Neural progenitor cell (in vitro differentiated cells): Measurements from ENCODE around the gene PDE11A.

Source experiments
- EZH2 ChIP-seq: fragments of 200-600 bp; sonication (generic); IDR thresholded peaks from 2 replicates; pipeline ENCODE4 v1.6.1; 2017; ENCODE audit warnings: antibody characterized with exemption, mild to moderate bottlenecking, moderate library complexity
- TF ChIP-seq, protein P1 (sequence below): fragments of 200-600 bp; sonication (generic); IDR thresholded peaks from 2 replicates; pipeline ENCODE4 v1.5.1; 2017; ENCODE audit warnings: antibody characterized with exemption, mild to moderate bottlenecking

DNA sequence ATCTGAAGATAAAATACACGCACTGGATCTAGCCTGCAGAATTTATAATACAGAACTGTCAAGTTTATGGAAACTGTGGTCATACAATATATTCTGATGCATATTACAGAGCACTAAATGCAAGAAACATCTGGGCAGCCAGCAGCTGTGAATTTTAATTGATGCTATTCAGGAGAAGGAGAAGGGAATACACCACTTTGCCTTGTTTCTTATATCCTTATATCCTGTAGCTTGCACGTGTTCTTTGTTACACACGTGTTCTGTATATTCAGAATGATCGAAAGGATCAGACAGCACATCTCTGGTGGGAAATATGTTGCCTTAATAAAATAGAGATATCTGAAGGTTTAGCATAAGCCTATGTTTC, 344.2 kb downstream of the PDE11A start:
- TF ChIP-seq, protein P1, sequence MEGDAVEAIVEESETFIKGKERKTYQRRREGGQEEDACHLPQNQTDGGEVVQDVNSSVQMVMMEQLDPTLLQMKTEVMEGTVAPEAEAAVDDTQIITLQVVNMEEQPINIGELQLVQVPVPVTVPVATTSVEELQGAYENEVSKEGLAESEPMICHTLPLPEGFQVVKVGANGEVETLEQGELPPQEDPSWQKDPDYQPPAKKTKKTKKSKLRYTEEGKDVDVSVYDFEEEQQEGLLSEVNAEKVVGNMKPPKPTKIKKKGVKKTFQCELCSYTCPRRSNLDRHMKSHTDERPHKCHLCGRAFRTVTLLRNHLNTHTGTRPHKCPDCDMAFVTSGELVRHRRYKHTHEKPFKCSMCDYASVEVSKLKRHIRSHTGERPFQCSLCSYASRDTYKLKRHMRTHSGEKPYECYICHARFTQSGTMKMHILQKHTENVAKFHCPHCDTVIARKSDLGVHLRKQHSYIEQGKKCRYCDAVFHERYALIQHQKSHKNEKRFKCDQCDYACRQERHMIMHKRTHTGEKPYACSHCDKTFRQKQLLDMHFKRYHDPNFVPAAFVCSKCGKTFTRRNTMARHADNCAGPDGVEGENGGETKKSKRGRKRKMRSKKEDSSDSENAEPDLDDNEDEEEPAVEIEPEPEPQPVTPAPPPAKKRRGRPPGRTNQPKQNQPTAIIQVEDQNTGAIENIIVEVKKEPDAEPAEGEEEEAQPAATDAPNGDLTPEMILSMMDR = no peak
- no peak for TF ChIP-seq EZH2
